GM23248 (cell line): ENCODE data around the gene UQCRHL.

ENCODE experiments used
- EZH2 ChIP-seq: fragments of 200-600 bp; sonication (generic); IDR thresholded peaks from 2 replicates; pipeline ENCODE4 v1.6.1; 2018; ENCODE audit warnings: antibody characterized with exemption, mild to moderate bottlenecking; ENCODE audit not compliant: insufficient read depth, poor library complexity, severe bottlenecking
- EZH2phosphoT487 ChIP-seq: fragments of 200-600 bp; sonication (generic); IDR thresholded peaks from 2 replicates; pipeline ENCODE4 v1.6.1; 2018; ENCODE audit warnings: antibody characterized with exemption, moderate library complexity, mild to moderate bottlenecking, low read depth; ENCODE audit not compliant: insufficient read depth

- TF ChIP-seq EZH2 (no peak), EZH2phosphoT487 (no peak)
Measured at GRCh38 chr1:15852828-15853302, 45.4 kb upstream of the UQCRHL start.
